Tibial nerve (tissue), 4 donors: ENCODE data around the gene GOLGA2. TPM values are rescaled to one million over a fixed set of nuclear protein-coding genes. Genes with fewer than 3 reads are reported as not detected.

Experiments used
- DNase-seq, 2 donors: peaks; one replicate each; pipeline ENCODE4 v3.0.0-alpha.2; 2019; ENCODE audit warnings: low spot score in 2 of 2
- H3K27ac ChIP-seq, 4 donors: fragments of 200-600 bp; sonication (generic) in 3 of 4; one replicate each; pipeline ENCODE4 v1.5.1; 2017 to 2019; ENCODE audit warnings: mild to moderate bottlenecking in 1 of 4
- H3K27me3 ChIP-seq, 2 donors: fragments of 200-600 bp; sonication (generic) in 1 of 2; one replicate each; pipeline versions ENCODE4 v1.5.1 to v1.6.0; 2017 to 2019
- H3K36me3 ChIP-seq, 3 donors: fragments of 200-600 bp; sonication (generic); one replicate each; pipeline ENCODE4 v1.5.1; 2018 to 2019
- H3K4me1 ChIP-seq, 4 donors: fragments of 200-600 bp; sonication (generic) in 3 of 4; one replicate each; pipeline ENCODE4 v1.5.1; 2017 to 2019
- H3K4me3 ChIP-seq, 4 donors: fragments of 200-600 bp; sonication (generic) in 3 of 4; one replicate each; pipeline ENCODE4 v1.5.1; 2017 to 2019; ENCODE audit warnings: mild to moderate bottlenecking in 1 of 4, moderate library complexity in 1 of 4
- H3K9me3 ChIP-seq, 4 donors: fragments of 200-600 bp; sonication (generic) in 3 of 4; one replicate each; pipeline ENCODE4 v1.5.1; 2017 to 2019
- EP300 ChIP-seq, 2 donors: sonication (generic); formaldehyde crosslinking; IDR thresholded peaks; one replicate each; pipeline ENCODE4 v1.6.1; 2017; ENCODE audit warnings: antibody characterized with exemption in 2 of 2, mild to moderate bottlenecking in 1 of 2
- POLR2A ChIP-seq, 2 donors: fragments of 450-650 bp; IDR thresholded peaks; one replicate each; pipeline ENCODE4 v1.6.1; 2017; ENCODE audit warnings: antibody characterized with exemption in 2 of 2, mild to moderate bottlenecking in 2 of 2, moderate library complexity in 2 of 2
- WGBS, 2 donors: methylation state at CpG; one replicate each; pipeline ENCODE4 v1.1.5; 2018; 5-methylcytosine and 5-hydroxymethylcytosine counted together
- total RNA-seq, 4 donors: library from RNA; depleted of rRNA; stranded (reverse); fragments of >200 nt; gene quantifications; one replicate each; pipeline ENCODE4 v1.1.0, GENCODE V29; 2016
- TF ChIP-seq, protein P1 (sequence below), 5 experiments: fragments of 200-600 bp in 3 of 5; fragments of 450-650 bp in 2 of 5; sonication (generic) in 3 of 5; IDR thresholded peaks; one replicate each; pipeline ENCODE4 v1.5.1; 2016 to 2019; ENCODE audit warnings: antibody characterized with exemption in 5 of 5, mild to moderate bottlenecking in 3 of 5, moderate library complexity in 2 of 5

The GOLGA2 gene
- total RNA-seq, 4 donors from 2014 or later: 67.4 to 103 (median 91.9) TPM

GRCh38 chr9:128321879-128322403 is 46.1 kb upstream of the GOLGA2 start:
- Histone ChIP-seq H3K4me3 (peak overlapping the region; percentile 71 to 98 (median 78)), H3K9me3 (no peaks in the 10 kb centered on the region), H3K4me1 (peaks cover 0 to 41% (median 21%) of the 10 kb centered on the region in 4 donors), H3K36me3 (peaks cover 0 to 48% (median 13%) of the 10 kb centered on the region in 3 donors), H3K27me3 (no peaks in the 10 kb centered on the region), H3K27ac (peak overlapping the region in 3 of 4 donors; percentile 81 to 90 (median 86))
- TF ChIP-seq, protein P1, sequence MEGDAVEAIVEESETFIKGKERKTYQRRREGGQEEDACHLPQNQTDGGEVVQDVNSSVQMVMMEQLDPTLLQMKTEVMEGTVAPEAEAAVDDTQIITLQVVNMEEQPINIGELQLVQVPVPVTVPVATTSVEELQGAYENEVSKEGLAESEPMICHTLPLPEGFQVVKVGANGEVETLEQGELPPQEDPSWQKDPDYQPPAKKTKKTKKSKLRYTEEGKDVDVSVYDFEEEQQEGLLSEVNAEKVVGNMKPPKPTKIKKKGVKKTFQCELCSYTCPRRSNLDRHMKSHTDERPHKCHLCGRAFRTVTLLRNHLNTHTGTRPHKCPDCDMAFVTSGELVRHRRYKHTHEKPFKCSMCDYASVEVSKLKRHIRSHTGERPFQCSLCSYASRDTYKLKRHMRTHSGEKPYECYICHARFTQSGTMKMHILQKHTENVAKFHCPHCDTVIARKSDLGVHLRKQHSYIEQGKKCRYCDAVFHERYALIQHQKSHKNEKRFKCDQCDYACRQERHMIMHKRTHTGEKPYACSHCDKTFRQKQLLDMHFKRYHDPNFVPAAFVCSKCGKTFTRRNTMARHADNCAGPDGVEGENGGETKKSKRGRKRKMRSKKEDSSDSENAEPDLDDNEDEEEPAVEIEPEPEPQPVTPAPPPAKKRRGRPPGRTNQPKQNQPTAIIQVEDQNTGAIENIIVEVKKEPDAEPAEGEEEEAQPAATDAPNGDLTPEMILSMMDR (IDR thresholded peaks at IDR 0.05): no peak
- TF ChIP-seq EP300 (IDR thresholded peaks at IDR 0.05) (no peak), POLR2A (IDR thresholded peaks at IDR 0.05) (no peak)
- DNase-seq: no peak
- WGBS, 2 donors: 1 to 2% methylated on average over 21 of the region's 21 CpGs

- H3K4me1 ChIP-seq: peaks cover 0 to 41% (median 21%) of the 10 kb centered on the region in 4 donors
- peaks cover 0 to 48% (median 7%) of the 10 kb centered on the region in 3 donors for H3K36me3 ChIP-seq
- TF ChIP-seq, protein P1 (IDR thresholded peaks at IDR 0.05): no peak
- TF ChIP-seq EP300 (IDR thresholded peaks at IDR 0.05): no peak
- TF ChIP-seq POLR2A (IDR thresholded peaks at IDR 0.05): no peak
- no peaks in the 10 kb centered on the region for H3K9me3 ChIP-seq
- DNase-seq: no peak
- peak overlapping the region; percentile 71 to 98 (median 78) for H3K4me3 ChIP-seq
- 80 to 83% methylated on average over 7 of the region's 7 CpGs for WGBS, 2 donors
- peak overlapping the region in 1 of 4 donors; percentile 90 for H3K27ac ChIP-seq
- H3K27me3 ChIP-seq: no peaks in the 10 kb centered on the region
These were observed 45.5 kb upstream of the GOLGA2 start for GRCh38 chr9:128321343-128321742.

DNA sequence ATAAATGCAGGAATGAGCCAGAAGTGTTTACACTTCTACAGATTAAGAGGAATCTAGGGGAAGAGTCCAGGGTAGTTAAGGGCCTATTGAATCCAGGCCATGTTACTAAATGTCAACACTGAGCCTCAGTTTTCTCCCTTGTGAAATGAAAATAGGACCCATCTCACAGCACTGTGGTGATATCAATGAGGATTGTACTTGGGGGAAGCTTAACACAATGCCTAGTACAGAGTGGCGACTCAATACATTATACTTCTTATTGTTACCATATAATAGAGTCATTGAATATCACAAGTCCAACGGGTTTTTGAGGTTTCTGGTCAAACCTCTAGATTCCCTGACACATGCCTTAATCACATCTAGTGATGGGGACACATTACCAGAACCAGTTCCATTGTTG is 41.8 kb upstream of the GOLGA2 start:
- no peaks in the 10 kb centered on the region for H3K9me3 ChIP-seq
- H3K27me3 ChIP-seq: no peaks in the 10 kb centered on the region
- peaks cover 0 to 13% (median 8%) of the 10 kb centered on the region in 4 donors for H3K4me1 ChIP-seq
- DNase-seq: no peak
- no peak overlapping the region for H3K4me3 ChIP-seq
- H3K36me3 ChIP-seq: peaks cover 0 to 71% (median 8%) of the 10 kb centered on the region in 3 donors
- WGBS, 2 donors: 42 to 58% methylated on average over 2 of the region's 2 CpGs
- no peak overlapping the region for H3K27ac ChIP-seq
- TF ChIP-seq POLR2A (IDR thresholded peaks at IDR 0.05) (no peak), EP300 (IDR thresholded peaks at IDR 0.05) (no peak)
- TF ChIP-seq, protein P1 (IDR thresholded peaks at IDR 0.05): no peak

DNA sequence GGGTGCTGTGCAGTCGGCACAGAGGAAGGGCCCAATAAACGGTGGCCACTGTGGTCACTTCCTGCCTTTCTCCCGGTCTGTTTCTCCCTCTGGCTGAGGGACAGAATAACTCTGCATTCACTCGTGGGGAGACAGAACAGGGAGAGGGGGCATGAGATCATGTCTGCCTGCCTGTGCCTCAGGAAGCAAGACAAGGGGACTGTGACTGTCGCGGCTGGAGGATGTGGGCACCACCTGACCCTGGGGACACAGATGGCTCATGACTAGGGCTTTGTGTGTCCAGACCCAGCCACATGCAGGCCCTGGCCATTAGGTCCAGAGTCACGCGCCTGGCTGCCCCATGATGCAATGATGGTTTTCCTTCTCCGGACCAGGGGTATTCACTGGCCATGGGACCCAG is 40.6 kb upstream of the GOLGA2 start:
- no peak for DNase-seq
- Histone ChIP-seq H3K27ac (no peak overlapping the region), H3K9me3 (no peaks in the 10 kb centered on the region), H3K36me3 (peaks cover 0 to 82% (median 8%) of the 10 kb centered on the region in 3 donors), H3K4me1 (peaks cover 0 to 9% (median 4%) of the 10 kb centered on the region in 4 donors), H3K4me3 (no peak overlapping the region), H3K27me3 (no peaks in the 10 kb centered on the region)
- TF ChIP-seq POLR2A (IDR thresholded peaks at IDR 0.05) (no peak), EP300 (IDR thresholded peaks at IDR 0.05) (no peak)
- TF ChIP-seq, protein P1 (IDR thresholded peaks at IDR 0.05): no peak
- WGBS, 2 donors: 38 to 46% methylated on average over 7 to 8 of the region's 9 CpGs

GRCh38 chr9:128314697-128315096 is 38.9 kb upstream of the GOLGA2 start:
- Histone ChIP-seq H3K36me3 (peaks cover 0 to 99% (median 8%) of the 10 kb centered on the region in 3 donors), H3K9me3 (no peaks in the 10 kb centered on the region), H3K27me3 (no peaks in the 10 kb centered on the region), H3K4me1 (no peaks in the 10 kb centered on the region), H3K27ac (no peak overlapping the region), H3K4me3 (no peak overlapping the region)
- WGBS, 2 donors: 91 to 92% methylated on average over 4 of the region's 4 CpGs
- DNase-seq: no peak
- TF ChIP-seq EP300 (IDR thresholded peaks at IDR 0.05) (no peak), POLR2A (IDR thresholded peaks at IDR 0.05) (no peak)
- TF ChIP-seq, protein P1 (IDR thresholded peaks at IDR 0.05): no peak
